ENCODE results near the gene CST2. TPM values are rescaled to one million over a fixed set of nuclear protein-coding genes. Genes with fewer than 3 reads are reported as not detected.
"Not testable (repeated sequence)": the region's sequence is repeated elsewhere in the genome, so short reads cannot be mapped to it uniquely, and the experiment has no call there.

CST2 gene
- total and polyA plus RNA-seq, 4 experiments from 2014 or later, result not detected

GRCh38 chr20:23835716-23836115 lies 9.2 kb upstream of the CST2 start:
- ChIA-PET POLR2A (ENCODE audit: partially characterized antibody) (no interaction called here), CTCF (ENCODE audit: partially characterized antibody) (no interaction called here)
- no peaks in the 10 kb centered on the region for H3K9me3 ChIP-seq (ENCODE audit: control insufficient read depth in 1 of 2, low read length in 2 of 2)
- Mint-ChIP-seq H3K9me3 (peaks cover 0 to 10% (median 3%) of the 10 kb centered on the region in 8 donors), H3K27me3 (peaks cover 7 to 26% of the 10 kb centered on the region in 2 donors), H3K4me1 (no peaks in the 10 kb centered on the region), H3K27ac (no peak overlapping the region), H3K4me3 (no peak overlapping the region), H3K36me3 (no peaks in the 10 kb centered on the region)
- H3K4me3 ChIP-seq (ENCODE audit: low read length in 2 of 2), result no peak overlapping the region
- H3K36me3 ChIP-seq (ENCODE audit: insufficient read depth, low read length), result no peaks in the 10 kb centered on the region
- H3K4me1 ChIP-seq (ENCODE audit: insufficient read depth, low read length), result no peaks in the 10 kb centered on the region
- DNase-seq, result no peak
- no peak overlapping the region for H3K27ac ChIP-seq (ENCODE audit: low read depth, low read length)
- intact Hi-C loops (cut with micrococcal nuclease), result no loop called here
- H3K27me3 ChIP-seq (ENCODE audit: insufficient read depth, low read length), result no peaks in the 10 kb centered on the region

GRCh38 chr20:23832775-23833513 lies 6.4 kb upstream of the CST2 start:
- Mint-ChIP-seq H3K4me3 (no peak overlapping the region), H3K36me3 (no peaks in the 10 kb centered on the region), H3K27ac (no peak overlapping the region), H3K4me1 (no peaks in the 10 kb centered on the region), H3K9me3 (peaks cover 0 to 6% (median under 1%) of the 10 kb centered on the region in 8 donors), H3K27me3 (peaks cover 4 to 19% of the 10 kb centered on the region in 2 donors)
- Histone ChIP-seq H3K4me3 (ENCODE audit: low read length in 2 of 2) (no peak overlapping the region), H3K4me1 (ENCODE audit: insufficient read depth, low read length) (no peaks in the 10 kb centered on the region), H3K27ac (ENCODE audit: low read depth, low read length) (no peak overlapping the region), H3K36me3 (ENCODE audit: insufficient read depth, low read length) (no peaks in the 10 kb centered on the region), H3K27me3 (ENCODE audit: insufficient read depth, low read length) (no peaks in the 10 kb centered on the region), H3K9me3 (ENCODE audit: control insufficient read depth in 1 of 2, low read length in 2 of 2) (no peaks in the 10 kb centered on the region)
- intact Hi-C loops (cut with micrococcal nuclease), result no loop called here
- no peak for DNase-seq
- POLR2A ChIA-PET (ENCODE audit: partially characterized antibody), result no interaction called here
- CTCF ChIA-PET (ENCODE audit: partially characterized antibody), result no interaction called here

DNA sequence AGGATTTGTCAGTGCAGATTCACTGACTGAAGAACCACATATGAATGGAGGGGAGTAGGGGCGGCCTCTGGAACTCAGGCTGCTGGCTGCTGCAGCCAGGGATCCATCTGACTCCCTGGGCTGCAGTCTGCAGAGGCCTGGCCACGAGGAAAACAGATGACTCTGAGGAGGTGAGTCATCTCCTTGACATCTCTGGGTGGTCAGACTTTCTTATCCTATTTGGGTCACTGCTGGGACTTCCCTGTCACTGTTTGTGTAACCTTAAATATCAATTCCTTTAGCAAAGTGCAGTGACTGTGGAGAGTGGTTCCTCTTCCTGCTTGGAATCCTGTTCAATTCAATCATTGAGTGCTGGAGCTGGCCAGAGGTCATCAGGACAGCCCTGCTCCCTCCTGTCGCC lies 5.4 kb upstream of the CST2 start:
- H3K27me3 ChIP-seq (ENCODE audit: insufficient read depth, low read length); CTCF ChIA-PET (ENCODE audit: partially characterized antibody): not testable (repeated sequence)

GRCh38 chr20:23823621-23824324 lies 2.8 kb downstream of the CST2 start:
- H3K27ac ChIP-seq (ENCODE audit: low read depth, low read length), result no peak overlapping the region
- Mint-ChIP-seq H3K36me3 (no peaks in the 10 kb centered on the region), H3K4me1 (no peaks in the 10 kb centered on the region), H3K9me3 (no peaks in the 10 kb centered on the region), H3K27me3 (peaks cover 0 to 19% of the 10 kb centered on the region in 2 donors), H3K27ac (no peak overlapping the region), H3K4me3 (no peak overlapping the region)
- ChIA-PET POLR2A (ENCODE audit: partially characterized antibody) (no interaction called here), CTCF (ENCODE audit: partially characterized antibody) (no interaction called here)
- no peaks in the 10 kb centered on the region for H3K9me3 ChIP-seq (ENCODE audit: control insufficient read depth in 1 of 2, low read length in 2 of 2)
- peak in 1 of 5 donors; percentile 2 for DNase-seq
- intact Hi-C loops (cut with micrococcal nuclease), result no loop called here
- H3K4me1 ChIP-seq (ENCODE audit: insufficient read depth, low read length), result no peaks in the 10 kb centered on the region
- H3K36me3 ChIP-seq (ENCODE audit: insufficient read depth, low read length), result no peaks in the 10 kb centered on the region
- H3K4me3 ChIP-seq (ENCODE audit: low read length in 2 of 2), result no peak overlapping the region
- H3K27me3 ChIP-seq (ENCODE audit: insufficient read depth, low read length), result no peaks in the 10 kb centered on the region

More for the DNA sequence above, 5.4 kb upstream of the CST2 start:
- H3K27ac ChIP-seq (ENCODE audit: low read depth, low read length); H3K36me3 ChIP-seq (ENCODE audit: insufficient read depth, low read length); H3K4me1 ChIP-seq (ENCODE audit: insufficient read depth, low read length); intact Hi-C loops (cut with micrococcal nuclease); POLR2A ChIA-PET (ENCODE audit: partially characterized antibody); H3K4me3 Mint-ChIP-seq; H3K36me3 Mint-ChIP-seq; DNase-seq; H3K4me1 Mint-ChIP-seq; H3K9me3 Mint-ChIP-seq; H3K9me3 ChIP-seq (ENCODE audit: control insufficient read depth in 1 of 2, low read length in 2 of 2); H3K27ac Mint-ChIP-seq; H3K4me3 ChIP-seq (ENCODE audit: low read length in 2 of 2): not testable (repeated sequence)
- H3K27me3 Mint-ChIP-seq, result peaks cover 4 to 22% of the 10 kb centered on the region in 2 donors

GRCh38 chr20:23823111-23823510 lies 3.4 kb downstream of the CST2 start:
- Histone ChIP-seq H3K27ac (ENCODE audit: low read depth, low read length) (no peak overlapping the region), H3K27me3 (ENCODE audit: insufficient read depth, low read length) (no peaks in the 10 kb centered on the region), H3K36me3 (ENCODE audit: insufficient read depth, low read length) (no peaks in the 10 kb centered on the region), H3K9me3 (ENCODE audit: control insufficient read depth in 1 of 2, low read length in 2 of 2) (no peaks in the 10 kb centered on the region), H3K4me3 (ENCODE audit: low read length in 2 of 2) (no peak overlapping the region), H3K4me1 (ENCODE audit: insufficient read depth, low read length) (no peaks in the 10 kb centered on the region)
- ChIA-PET POLR2A (ENCODE audit: partially characterized antibody) (no interaction called here), CTCF (ENCODE audit: partially characterized antibody) (no interaction called here)
- H3K4me3 Mint-ChIP-seq, result no peak overlapping the region
- intact Hi-C loops (cut with micrococcal nuclease), result no loop called here
- no peaks in the 10 kb centered on the region for H3K9me3 Mint-ChIP-seq
- peaks cover 0 to 19% of the 10 kb centered on the region in 2 donors for H3K27me3 Mint-ChIP-seq
- H3K27ac Mint-ChIP-seq, result no peak overlapping the region
- no peak for DNase-seq
- no peaks in the 10 kb centered on the region for H3K36me3 Mint-ChIP-seq
- no peaks in the 10 kb centered on the region for H3K4me1 Mint-ChIP-seq

GRCh38 chr20:23820493-23820892 lies 6.0 kb downstream of the CST2 start:
- no peaks in the 10 kb centered on the region for H3K9me3 Mint-ChIP-seq
- CTCF ChIA-PET (ENCODE audit: partially characterized antibody), result no interaction called here
- no peaks in the 10 kb centered on the region for H3K36me3 Mint-ChIP-seq
- H3K9me3 ChIP-seq (ENCODE audit: control insufficient read depth in 1 of 2, low read length in 2 of 2), result no peaks in the 10 kb centered on the region
- H3K27ac ChIP-seq (ENCODE audit: low read depth, low read length), result no peak overlapping the region
- H3K4me3 ChIP-seq (ENCODE audit: low read length in 2 of 2), result no peak overlapping the region
- H3K27ac Mint-ChIP-seq, result no peak overlapping the region
- no peak overlapping the region for H3K4me3 Mint-ChIP-seq
- POLR2A ChIA-PET (ENCODE audit: partially characterized antibody), result no interaction called here
- intact Hi-C loops (cut with micrococcal nuclease), result no loop called here
- no peak for DNase-seq
- H3K4me1 Mint-ChIP-seq, result no peaks in the 10 kb centered on the region
- H3K27me3 Mint-ChIP-seq, result peaks cover 2 to 9% of the 10 kb centered on the region in 2 donors
- no peaks in the 10 kb centered on the region for H3K27me3 ChIP-seq (ENCODE audit: insufficient read depth, low read length)
- no peaks in the 10 kb centered on the region for H3K36me3 ChIP-seq (ENCODE audit: insufficient read depth, low read length)
- H3K4me1 ChIP-seq (ENCODE audit: insufficient read depth, low read length), result no peaks in the 10 kb centered on the region

DNA sequence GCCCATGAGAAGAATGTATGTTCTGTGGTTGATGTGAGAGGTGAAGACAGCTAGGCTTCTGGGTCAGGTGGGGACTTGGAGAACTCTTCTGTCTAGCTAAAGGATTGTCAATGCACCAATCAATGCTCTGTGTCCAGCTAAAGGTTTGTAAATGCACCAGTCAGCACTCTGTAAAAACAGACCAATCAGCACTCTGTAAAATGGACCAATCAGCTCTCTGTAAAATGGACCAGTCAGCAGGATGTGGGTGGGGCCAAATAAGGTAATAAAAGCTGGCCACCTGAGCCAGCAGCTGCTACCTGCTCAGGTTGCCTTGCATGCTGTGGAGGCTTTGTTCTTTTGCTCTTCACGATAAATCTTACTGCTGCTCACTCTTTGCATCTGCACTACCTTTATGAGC lies 15.0 kb downstream of the CST2 start:
- H3K27me3 ChIP-seq (ENCODE audit: insufficient read depth, low read length); H3K4me1 ChIP-seq (ENCODE audit: insufficient read depth, low read length); CTCF ChIA-PET (ENCODE audit: partially characterized antibody); H3K27me3 Mint-ChIP-seq; H3K9me3 Mint-ChIP-seq; H3K36me3 ChIP-seq (ENCODE audit: insufficient read depth, low read length); H3K27ac ChIP-seq (ENCODE audit: low read depth, low read length); H3K4me1 Mint-ChIP-seq; H3K27ac Mint-ChIP-seq; POLR2A ChIA-PET (ENCODE audit: partially characterized antibody); H3K36me3 Mint-ChIP-seq; H3K4me3 Mint-ChIP-seq; H3K9me3 ChIP-seq (ENCODE audit: control insufficient read depth in 1 of 2, low read length in 2 of 2); H3K4me3 ChIP-seq (ENCODE audit: low read length in 2 of 2); intact Hi-C loops (cut with micrococcal nuclease); DNase-seq: not testable (repeated sequence)
